GM19324 (cell line): ENCODE results near the gene PARD6A.

ENCODE experiments used
- ATAC-seq: cut with Tn5 transposase; IDR thresholded peaks from one replicate; pipeline ENCODE4 v1.9.1; 2021; ENCODE audit warnings: mild to moderate bottlenecking, moderate library complexity; ENCODE audit not compliant: unreplicated experiment, low FRiP score

PARD6A gene

DNA sequence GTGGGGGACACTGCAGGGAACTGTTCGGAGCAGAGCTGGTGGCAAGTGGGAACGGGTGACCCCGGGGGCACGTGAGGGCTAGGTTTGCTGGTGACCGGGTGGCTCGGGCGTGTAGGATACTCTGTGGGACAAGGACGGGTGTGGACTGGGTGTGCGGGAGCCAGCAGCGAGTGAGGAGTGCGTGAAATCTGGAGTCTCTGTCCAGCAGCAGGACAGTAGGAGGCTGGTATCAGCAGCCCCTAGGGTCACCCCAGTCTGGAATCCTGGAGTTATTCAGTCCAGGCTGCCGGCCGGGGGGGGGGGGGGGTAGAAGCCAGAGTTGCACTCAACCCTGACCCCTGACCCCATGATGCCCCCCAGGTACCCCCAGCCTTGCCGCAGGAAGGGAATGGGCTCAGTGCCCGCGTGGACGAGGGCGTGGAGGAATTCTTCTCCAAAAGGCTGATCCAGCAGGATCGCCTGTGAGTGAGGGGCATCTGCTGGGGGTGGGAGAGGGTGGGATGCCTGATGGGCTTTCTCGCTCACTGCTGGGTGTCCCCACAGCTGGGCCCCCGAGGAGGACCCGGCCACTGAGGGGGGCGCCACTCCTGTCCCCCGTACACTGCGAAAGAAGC is 6.9 kb upstream of the PARD6A start:
- ATAC-seq = no peak

DNA sequence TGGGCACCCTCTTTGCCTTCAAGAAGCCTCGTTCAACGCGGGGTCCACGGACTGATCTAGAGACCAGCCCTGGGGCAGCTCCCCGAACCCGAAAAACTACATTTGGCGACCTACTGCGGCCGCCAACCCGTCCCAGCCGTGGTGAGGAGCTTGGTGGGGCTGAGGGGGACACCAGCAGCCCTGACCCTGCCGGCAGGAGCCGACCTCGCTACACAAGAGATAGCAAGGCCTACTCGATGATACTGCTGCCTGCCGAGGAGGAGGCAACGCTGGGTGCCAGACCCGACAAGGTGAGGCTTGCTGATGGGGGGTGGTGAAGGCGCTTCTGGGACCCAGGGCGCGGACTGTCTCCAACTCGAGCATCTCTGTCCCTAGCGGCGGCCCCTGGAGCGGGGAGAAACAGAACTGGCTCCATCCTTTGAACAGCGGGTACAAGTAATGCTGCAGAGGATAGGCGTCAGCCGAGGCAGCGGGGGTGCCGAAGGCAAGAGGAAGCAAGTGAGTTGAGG is 6.3 kb upstream of the PARD6A start:
- ATAC-seq = no peak

DNA sequence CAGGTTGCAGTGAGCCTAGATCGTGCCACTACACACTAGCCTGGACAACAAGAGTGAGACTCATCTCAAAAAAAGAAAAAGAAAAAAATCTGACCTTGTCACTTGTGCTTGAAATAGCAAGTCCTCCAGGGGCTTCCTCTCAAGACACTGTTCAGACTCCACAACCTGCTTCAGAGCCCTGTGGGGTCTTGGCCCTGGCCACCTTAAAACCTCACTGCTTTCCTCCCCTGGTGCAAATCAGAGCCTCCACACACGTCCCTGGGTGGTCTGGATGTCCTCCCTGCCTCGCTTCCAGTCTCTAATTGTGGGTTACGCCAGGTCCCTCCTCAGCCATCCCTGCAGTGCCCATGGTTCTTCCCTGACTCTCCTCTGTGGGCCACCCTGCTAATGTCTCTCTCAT is 5.4 kb upstream of the PARD6A start:
- ATAC-seq = no peak

DNA sequence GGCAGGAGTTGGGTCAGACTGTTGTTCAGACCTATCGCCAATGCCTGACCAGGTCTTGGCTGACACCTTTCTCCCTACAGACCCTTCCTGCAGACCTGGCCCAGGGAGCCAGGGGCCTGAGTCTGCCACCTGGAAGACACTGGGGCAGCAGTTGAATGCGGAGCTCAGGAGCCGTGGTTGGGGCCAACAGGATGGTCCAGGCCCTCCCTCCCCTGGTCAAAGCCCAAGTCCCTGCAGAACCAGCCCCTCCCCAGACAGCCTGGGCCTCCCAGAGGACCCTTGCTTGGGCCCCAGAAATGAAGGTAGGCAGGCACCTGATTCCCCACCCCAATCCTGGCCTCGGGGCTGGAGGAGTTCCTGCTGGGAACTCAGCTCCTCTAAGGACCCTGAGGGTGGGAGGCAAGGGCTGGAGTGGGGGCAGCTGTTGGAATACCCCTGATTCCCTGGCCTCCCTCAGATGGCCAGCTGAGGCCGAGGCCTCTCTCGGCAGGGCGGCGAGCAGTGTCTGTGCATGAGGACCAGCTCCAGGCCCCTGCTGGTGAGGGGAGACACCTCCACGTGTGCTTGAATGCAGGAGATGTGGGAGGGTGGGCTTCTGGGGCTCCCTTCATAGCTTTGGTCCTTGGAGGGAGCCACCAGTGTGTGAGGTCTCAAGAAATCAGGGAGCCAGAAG is 4.3 kb upstream of the PARD6A start:
- ATAC-seq = no peak

DNA sequence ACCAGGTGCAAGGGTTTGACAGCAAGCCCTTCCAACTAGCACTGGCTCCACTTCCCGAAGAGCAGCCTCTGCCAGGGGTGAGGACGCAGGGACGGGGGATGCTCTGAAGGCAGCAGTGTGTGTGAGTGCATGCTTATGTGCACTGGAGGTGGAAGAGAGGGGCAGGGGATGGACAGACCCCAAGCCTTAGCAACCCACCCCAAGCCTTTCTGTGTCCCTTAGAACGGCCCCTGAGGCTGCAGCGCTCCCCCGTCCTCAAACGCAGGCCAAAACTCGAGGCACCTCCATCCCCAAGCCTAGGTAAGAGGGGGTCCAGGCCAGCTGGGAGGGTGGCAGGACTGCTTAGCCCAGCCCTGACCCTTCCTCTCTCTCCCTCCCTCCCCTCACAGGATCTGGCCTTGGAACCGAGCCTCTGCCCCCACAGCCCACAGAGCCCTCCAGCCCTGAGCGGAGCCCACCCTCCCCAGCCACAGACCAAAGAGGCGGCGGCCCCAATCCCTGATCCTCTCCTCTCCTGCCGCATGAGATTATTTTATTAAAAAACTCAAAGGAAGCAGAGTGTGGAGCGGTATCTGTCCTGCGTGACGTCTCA is 3.6 kb upstream of the PARD6A start:
- no peak for ATAC-seq

DNA sequence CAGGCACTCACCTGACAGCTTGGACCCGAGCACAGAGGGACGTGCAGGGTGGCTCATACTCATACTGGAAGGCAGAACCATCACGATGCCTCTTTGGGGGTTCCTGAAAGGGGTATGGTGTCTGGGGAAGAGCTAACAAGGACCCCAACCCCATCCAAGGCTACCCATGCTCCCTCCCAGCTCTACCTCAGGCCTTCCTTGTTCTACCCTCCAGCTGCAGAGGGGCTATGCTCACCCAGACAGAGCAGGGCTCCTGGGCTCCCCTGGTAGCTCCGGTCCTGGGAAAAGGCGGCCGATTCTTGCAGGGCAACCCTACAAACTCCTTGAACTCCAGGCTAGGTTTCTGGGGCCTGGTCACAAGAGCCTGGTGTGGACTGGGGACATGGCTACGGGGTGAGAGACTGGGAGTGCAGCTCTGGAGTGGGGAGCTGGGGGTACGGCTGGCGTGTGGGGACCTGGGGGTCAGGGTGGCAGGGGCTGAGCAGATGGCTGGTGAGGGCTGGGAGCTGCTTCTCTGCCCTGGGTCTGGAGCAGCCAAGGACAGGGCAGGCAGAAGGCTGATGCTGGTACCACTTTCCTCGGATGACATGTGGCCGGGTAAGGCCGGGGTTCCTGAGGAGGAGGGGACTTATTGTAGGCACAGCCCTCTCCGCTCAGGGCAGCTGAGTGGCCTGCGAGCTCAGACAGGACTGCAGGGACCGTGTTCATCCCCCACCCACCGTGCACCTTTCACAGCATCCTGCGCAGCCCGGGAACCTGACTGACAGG is 2.8 kb upstream of the PARD6A start:
- ATAC-seq = no peak

DNA sequence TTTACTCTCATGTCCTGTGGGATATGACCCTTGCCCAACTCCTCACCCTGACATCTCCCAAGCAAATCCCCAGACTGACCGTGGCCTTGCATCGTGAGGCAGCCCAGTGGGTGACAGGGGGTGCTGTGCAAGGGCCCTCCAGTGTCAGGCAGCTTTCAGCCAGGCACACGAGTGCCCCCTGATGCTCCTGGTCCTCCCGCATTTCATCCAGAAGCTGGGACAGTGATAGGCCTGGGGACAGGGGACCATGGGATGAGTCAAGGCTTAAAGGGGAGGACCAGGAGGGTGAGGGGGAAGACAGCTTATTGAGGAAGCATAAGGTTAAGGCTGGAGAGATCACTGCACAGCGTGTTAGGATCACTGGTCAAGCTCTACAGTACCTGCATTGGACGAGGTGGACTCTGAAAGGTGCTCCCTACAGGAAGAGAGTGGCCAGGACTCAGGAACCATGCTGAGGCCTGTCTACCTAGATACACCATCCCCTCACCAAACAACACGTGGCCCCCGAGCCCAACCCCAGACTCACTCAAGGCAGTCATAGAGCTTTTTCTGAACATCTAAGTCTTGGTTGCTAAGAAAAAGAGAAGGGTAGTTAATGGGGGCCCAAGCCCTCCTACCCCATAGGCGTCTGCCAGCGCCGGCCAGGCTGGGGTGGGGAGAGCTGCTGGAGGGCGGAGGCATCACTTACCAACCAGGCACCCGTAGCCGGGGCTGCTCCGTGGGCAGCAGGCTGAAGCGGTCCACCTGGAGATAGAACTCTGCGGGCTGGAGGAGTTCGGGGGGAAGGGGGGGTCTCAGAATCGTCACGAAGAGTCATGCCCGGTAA is 1.7 kb upstream of the PARD6A start:
- no peak for ATAC-seq

DNA sequence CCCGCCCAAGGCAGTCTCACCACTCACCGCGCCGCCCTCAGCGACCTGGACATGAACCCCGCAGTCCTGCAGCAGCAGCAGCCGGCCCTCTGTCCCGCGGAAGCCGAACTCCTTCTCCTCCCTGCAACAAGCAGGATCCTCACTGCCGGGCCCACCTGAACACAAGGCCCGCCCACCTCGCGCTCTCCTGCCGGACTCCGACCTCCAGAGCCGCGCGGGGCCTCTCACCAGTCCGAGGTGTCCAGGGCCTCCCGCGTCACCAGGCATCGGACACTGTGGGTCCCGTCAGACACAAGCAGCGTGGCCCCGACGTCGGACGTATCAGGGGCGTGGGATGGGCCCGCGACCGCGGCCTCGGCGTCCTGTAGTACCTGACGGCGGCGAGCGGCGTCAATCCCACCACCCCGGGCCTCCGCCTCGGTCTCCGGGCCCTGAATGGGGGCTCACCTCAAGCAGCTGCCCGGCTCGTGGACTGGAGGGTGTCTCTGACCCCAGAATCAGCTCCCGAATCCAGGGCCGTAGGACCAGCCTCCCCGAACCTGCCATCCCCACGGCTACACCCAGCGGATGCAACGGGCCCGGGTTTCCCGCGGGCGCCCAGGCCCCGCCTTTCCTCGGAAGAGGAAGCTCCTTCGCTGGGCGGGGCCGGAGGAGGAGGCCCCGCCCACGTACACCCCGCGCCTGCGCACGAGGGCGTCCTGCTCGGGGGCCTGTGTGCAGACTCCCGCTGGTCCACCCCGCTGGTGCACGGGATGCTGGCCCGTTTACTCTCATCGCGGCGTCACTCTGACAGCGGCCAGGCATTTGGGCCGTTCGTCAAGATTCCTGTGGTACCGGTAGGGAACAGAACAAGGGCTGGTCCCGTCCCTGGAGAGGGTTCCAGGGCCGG is 841 bp upstream of the PARD6A start, which contains the start of gene ACD:
Gene ACD, minus strand, starts transcription at position 586 of the 889 bp plus-strand sequence. Its CDS starts 40 bp downstream, at position 546.
- peak; percentile 68 for ATAC-seq

DNA sequence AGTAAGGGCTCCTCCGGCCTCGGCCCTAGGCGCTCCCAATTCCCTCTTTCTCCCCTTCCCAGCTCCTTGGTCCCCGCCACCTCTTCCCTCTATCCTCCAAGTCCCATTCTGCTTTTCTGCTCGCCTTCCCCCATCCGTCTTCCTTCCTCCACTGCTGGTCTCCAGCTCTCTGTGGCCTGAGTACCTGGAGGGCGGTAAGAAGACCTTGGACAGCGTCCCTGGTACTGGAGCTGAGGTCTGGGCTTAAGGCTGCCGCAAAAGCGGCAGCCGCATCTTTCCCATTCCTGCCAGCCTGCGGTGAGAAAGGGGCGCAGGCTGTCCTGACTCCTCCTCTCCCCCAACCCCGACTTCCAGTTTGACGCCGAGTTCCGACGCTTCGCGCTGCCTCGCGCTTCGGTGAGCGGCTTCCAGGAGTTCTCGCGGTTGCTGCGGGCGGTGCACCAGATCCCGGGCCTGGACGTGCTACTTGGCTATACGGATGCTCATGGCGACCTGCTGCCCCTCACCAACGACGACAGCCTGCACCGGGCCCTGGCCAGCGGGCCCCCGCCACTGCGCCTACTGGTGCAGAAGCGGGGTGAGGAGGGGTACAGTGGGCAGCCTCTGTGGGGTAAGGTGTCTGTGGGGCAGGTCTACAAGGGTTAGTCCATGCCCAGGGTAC is 471 bp downstream of the PARD6A start:
- ATAC-seq = no peak

DNA sequence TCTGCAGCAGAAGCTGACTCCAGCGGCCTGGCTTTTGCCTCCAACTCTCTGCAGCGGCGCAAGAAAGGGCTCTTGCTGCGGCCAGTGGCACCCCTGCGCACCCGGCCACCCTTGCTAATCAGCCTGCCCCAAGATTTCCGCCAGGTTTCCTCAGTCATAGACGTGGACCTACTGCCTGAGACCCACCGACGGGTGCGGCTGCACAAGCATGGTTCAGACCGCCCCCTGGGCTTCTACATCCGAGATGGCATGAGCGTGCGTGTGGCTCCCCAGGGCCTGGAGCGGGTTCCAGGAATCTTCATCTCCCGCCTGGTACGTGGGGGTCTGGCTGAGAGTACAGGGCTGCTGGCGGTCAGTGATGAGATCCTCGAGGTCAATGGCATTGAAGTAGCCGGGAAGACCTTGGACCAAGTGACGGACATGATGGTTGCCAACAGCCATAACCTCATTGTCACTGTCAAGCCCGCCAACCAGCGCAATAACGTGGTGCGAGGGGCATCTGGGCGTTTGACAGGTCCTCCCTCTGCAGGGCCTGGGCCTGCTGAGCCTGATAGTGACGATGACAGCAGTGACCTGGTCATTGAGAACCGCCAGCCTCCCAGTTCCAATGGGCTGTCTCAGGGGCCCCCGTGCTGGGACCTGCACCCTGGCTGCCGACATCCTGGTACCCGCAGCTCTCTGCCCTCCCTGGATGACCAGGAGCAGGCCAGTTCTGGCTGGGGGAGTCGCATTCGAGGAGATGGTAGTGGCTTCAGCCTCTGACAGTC is 1.3 kb downstream of the PARD6A start:
- ATAC-seq = no peak

DNA sequence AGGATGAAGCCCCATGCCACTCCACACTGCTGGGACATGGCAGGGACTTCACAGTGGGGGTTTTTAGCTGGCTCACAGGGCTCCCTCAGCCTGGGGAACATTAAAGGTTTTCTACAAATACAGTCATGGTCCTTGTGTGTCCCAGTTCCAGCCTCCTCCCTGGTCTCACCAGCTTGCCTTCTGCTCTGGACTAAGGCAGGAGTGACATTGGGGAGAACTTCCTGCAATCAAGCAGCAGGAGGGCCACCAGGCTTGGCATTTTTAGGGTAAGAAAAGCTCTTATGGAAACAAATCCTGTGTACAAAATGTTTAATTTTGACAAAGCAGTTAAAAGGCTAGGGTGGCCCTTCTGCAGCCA is 1.9 kb downstream of the PARD6A start:
- no peak for ATAC-seq

DNA sequence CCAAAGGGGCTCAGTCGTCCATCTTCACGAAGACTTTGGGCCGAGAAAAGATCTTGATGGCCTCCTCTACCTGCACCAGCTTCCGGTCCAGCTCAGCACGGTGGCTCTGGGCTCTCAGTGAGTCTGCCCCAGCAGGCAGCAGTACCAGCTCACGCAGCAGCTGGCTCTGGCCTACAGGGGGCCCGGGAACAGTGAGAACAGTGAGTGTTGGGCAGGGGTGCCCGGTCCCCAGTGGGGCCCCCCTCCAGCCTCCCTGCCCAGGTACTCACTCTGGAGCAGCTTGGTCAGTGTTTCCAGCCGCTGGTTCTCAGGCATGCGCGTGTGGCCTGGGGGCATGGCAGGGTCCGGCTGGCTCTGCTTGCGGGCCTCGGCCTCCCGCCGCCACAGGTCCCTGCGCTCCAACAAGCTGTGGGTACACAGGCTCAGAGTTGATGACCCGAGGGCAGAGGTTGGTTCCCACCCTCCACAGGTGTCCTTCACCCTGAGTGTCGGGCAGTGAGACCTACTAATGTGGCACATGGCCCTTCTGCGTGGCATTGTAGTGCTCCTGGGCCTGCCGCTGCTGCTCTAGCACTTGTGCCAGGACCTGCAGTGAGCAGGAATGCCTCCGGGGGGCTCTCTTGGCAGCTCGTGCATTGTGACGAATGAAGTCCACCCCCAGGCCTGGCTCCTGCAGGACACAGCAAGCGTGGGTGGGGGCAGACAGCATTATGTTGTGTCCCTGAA is 2.6 kb downstream of the PARD6A start:
- no peak for ATAC-seq

DNA sequence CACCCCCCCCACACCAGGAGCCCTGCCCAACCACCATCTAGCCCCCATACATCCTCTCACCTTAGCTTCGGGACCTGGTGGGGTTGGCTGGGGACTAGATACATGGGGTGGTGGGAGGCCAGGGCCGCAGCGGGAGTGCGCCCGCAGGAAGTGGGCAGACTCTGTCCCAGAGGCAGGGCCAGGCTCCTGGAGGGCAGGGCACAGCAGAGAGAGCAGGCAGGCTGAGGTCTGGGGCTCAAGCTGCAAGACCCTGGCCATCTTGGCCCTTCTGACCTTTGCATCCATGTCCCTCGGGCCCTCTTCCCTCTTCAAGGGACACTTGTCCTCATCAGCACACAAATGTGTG is 3.1 kb downstream of the PARD6A start:
- no peak for ATAC-seq

DNA sequence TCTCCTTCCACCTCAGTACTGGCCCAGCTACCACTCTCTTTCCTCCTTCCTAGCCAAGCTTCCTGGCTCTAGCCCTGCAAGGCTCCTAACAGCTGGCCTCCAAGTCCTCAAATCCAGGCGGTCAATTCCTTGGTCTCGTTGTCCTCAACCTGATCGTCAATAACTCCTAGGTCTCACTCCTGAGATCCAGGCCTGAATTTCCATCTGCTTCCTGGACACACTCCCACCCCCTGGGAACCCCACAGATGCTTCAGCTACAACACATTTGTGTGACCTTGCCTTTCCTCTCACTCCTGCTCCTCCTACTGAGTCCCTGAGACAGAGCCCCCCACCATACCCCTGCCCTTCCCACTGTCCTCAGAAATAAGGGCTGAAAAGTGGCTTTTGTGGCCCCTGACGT is 3.5 kb downstream of the PARD6A start:
- ATAC-seq = no peak

DNA sequence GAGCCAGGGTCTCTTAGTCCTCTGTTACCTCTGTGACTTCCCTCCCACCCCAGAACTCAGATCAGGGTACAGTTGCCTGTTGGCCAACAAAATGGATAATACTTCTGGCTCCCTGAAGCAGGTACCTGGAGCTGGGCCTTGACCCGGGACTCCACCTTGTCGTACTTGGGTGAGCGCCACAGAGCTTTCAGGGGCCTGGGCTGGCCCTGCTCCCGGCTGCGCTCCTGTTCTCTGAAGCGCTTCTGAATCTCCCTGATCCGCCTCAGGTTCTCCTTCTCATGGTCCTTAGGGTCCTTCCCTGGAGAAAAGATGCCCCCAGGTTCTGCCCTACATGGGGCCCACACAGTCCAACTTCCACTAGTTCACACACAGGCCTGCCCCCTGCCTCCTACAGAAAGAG is 4.1 kb downstream of the PARD6A start:
- ATAC-seq = no peak

DNA sequence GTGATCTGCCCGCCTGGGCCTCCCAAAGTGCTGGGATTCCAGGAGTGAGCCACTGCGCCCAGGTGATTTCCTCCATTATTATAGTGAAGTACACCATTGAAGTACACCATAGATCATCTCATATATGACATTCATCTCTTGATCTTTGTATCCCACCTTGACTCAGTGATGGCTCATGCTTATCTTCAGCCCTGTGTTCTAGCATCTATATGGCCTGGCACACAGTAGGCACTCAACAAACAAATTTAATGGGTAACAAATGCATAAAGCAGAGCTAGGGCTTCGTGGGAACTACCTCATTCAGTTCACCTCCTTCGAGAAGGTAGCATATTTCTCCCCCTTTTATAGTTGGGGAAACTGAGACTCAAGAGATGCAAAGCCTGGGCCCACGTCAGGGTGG is 4.8 kb downstream of the PARD6A start:
- no peak for ATAC-seq

DNA sequence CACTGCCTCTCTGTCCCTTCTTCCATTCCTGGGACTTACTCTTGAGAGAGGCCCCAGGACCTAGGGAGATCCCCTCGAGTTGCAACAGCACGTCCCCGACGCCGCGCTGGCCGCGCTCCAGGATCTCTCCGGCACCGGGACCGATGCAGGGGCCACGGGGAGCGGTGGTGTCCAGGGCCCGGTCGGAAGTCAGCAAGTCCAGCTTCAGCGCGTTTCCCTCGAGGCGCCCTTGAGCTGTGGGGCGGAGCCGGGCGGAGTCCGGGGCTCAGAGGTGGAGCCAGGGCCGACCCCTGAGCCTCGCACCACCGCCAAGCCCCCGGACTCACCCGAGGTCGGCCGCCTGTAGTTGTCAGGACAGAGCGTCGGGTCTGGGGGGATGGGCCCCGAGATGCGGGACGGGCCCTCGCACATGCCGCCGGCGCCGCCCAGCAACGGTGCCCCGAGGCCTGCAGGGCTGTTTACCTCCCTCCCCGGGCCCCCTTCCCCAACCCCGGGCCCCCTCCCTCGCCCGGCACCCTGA is 5.3 kb downstream of the PARD6A start:
- peak; percentile 6 for ATAC-seq
